Mucosa of rectum (tissue), 2 donors: ENCODE data around the gene LPIN1.

Source experiments
- H3K27ac ChIP-seq, 2 donors: one replicate each; pipeline ENCODE4 v1.7.0; 2013; ENCODE audit warnings: inconsistent platforms in 2 of 2, low read depth in 2 of 2, low read length in 2 of 2
- H3K27me3 ChIP-seq, 2 donors: one replicate each; pipeline ENCODE4 v1.7.0; 2013; ENCODE audit warnings: low read length in 2 of 2; ENCODE audit not compliant: control insufficient read depth in 2 of 2, insufficient read depth in 2 of 2
- H3K36me3 ChIP-seq, 2 donors: one replicate each; pipeline ENCODE4 v1.7.0; 2013; ENCODE audit warnings: low read length in 2 of 2; ENCODE audit not compliant: control insufficient read depth in 2 of 2, insufficient read depth in 2 of 2
- H3K4me1 ChIP-seq, 2 donors: one replicate each; pipeline ENCODE4 v1.7.0; 2013; ENCODE audit warnings: low read length in 2 of 2, mild to moderate bottlenecking in 1 of 2; ENCODE audit not compliant: control insufficient read depth in 2 of 2, insufficient read depth in 2 of 2
- H3K4me3 ChIP-seq, 2 donors: one replicate each; pipeline ENCODE4 v1.7.0; 2013; ENCODE audit warnings: low read length in 2 of 2
- H3K9ac ChIP-seq, 2 donors: one replicate each; pipeline ENCODE4 v1.7.0; 2013; ENCODE audit warnings: low read length in 2 of 2, low read depth in 1 of 2, mild to moderate bottlenecking in 1 of 2
- H3K9me3 ChIP-seq, 2 donors: one replicate each; pipeline ENCODE4 v1.7.0; 2013; ENCODE audit warnings: low read length in 2 of 2; ENCODE audit not compliant: control insufficient read depth in 2 of 2
- donor health status: healthy.
- donor health status: Normal muscosa, but diverticular disease.

The LPIN1 gene

DNA sequence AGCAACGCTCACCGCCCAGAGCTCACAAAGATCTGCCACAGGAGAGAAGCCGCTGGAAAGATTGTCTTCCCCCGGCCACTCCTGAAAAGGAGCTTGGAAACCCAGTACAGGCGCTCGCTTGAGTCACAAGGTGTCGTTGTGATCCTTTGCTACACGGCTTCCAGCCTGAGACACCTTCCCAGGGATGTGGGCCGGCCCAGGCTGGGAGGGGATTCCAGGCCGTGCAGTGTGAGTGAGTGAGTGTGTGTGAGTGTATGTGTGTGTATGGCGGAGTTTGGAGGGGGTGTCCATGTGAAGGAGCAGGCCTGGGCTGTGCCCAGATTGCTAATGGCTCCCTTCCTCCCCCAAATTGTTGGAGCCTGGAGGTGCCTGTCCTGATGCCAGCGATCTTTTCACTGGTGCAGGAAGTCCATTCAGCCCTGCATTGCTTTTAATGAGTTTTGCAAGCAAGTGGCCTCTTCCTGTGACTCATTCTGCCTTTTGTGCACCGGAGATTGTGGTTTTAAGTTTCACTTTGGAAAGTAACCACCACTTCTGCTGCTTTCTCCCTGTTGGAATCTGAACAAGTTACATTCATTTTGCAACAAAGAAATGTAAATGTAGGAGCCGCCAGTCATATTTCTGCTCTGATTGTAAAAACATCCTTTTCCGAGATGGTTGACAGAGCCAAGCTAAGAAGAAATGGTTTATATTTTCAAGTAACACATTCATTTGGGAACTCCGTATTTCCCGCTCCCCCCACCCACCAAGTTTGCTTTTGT, 83.7 kb downstream of the LPIN1 start:
- Histone ChIP-seq H3K4me1 (peaks cover 14 to 20% of the 10 kb centered on the region in 2 donors), H3K4me3 (peak overlapping the region; percentile 41 to 64), H3K9me3 (peaks cover 0 to 2% of the 10 kb centered on the region in 2 donors), H3K27me3 (no peaks in the 10 kb centered on the region), H3K9ac (peak overlapping the region; percentile 28 to 48), H3K27ac (peak overlapping the region; percentile 28 to 64), H3K36me3 (peaks cover 1 to 7% of the 10 kb centered on the region in 2 donors)

DNA sequence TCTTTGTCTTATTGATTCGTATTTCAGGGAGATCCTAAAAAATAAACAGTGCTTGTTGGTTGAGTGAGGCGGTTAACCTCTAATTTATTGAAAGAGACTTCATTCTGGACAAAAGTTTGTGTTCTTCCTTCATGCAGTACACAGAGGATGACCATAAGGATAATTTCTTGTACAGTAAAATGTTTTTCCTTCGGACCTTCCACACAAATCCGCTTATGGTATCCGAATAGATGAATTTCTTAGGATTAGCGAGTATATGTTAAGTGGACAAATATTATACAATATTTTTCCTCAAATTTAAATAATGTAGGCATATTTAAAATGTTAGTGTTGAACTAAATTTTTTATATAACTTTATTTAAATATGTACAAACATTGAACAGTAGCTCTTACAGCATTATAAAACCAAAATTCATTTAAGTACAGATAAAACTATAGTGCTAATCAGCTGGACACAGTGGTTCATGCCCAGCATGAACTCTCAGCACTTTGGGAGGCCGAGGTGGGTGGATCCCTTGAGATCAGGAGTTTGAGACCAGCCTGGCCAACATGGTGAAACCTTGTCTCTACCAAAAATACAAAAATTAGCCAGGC, 84.4 kb downstream of the LPIN1 start:
- Histone ChIP-seq H3K27ac (peak overlapping the region in 1 of 2 donors; percentile 64), H3K36me3 (peaks cover 0 to 7% of the 10 kb centered on the region in 2 donors), H3K4me3 (peak overlapping the region; percentile 40 to 64), H3K27me3 (no peaks in the 10 kb centered on the region), H3K9me3 (peaks cover 0 to 2% of the 10 kb centered on the region in 2 donors), H3K9ac (peak overlapping the region in 1 of 2 donors; percentile 28), H3K4me1 (peaks cover 14 to 20% of the 10 kb centered on the region in 2 donors)

GRCh38 chr2:11831415-11831814, 85.0 kb downstream of the LPIN1 start:
- H3K27ac ChIP-seq, result no peak overlapping the region
- no peak overlapping the region for H3K4me3 ChIP-seq
- no peak overlapping the region for H3K9ac ChIP-seq
- H3K27me3 ChIP-seq, result no peaks in the 10 kb centered on the region
- peaks cover 14 to 20% of the 10 kb centered on the region in 2 donors for H3K4me1 ChIP-seq
- peaks cover 0 to 2% of the 10 kb centered on the region in 2 donors for H3K9me3 ChIP-seq
- peaks cover 0 to 4% of the 10 kb centered on the region in 2 donors for H3K36me3 ChIP-seq

GRCh38 chr2:11832531-11832930, 86.1 kb downstream of the LPIN1 start:
- Histone ChIP-seq H3K4me1 (peaks cover 14 to 20% of the 10 kb centered on the region in 2 donors), H3K27ac (no peak overlapping the region), H3K9me3 (peaks cover 0 to 2% of the 10 kb centered on the region in 2 donors), H3K36me3 (no peaks in the 10 kb centered on the region), H3K4me3 (no peak overlapping the region), H3K9ac (no peak overlapping the region), H3K27me3 (peaks cover 0 to 1% of the 10 kb centered on the region in 2 donors)

DNA sequence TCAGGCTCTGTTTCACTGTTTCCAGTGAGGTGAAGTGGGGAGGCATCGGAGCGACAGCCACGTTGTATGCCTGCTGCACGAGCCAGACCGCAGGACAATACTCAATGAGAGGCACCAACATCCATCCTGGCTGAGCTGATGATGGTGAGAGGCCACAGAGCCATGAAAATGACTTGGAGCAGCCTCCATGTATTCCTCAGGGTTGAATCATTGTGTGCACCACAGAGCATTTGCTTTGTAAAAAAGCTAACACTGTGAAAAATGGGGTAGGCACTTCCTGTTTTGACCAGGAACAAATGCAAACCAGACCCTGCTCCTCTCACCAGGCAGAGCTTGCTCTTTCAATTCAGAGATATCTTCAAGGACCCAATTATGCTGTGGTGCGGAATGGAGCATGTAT, 87.2 kb downstream of the LPIN1 start:
- Histone ChIP-seq H3K9me3 (peaks cover 0 to 2% of the 10 kb centered on the region in 2 donors), H3K4me1 (peaks cover 14 to 20% of the 10 kb centered on the region in 2 donors), H3K36me3 (no peaks in the 10 kb centered on the region), H3K27ac (no peak overlapping the region), H3K4me3 (no peak overlapping the region), H3K27me3 (peaks cover 0 to 6% of the 10 kb centered on the region in 2 donors), H3K9ac (no peak overlapping the region)

DNA sequence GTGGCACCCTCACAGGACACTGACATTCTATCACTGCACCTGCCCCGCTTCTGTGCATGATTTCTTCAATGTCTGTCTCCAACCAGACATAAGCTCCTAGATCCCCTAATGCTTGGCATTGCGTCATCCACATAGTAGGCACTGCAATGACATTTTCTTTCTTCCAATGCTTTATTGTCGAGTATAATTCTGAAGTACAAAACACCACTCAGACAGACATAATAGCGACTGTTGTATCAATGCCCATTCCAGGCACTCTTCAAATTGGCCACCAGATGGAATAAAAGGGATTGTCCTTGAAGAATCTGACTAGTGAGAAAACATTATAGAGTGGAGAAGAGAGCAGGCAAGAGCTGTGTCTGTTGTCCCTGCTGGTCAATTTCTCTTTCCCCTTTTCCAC, 89.0 kb downstream of the LPIN1 start:
- peaks cover 0 to 6% of the 10 kb centered on the region in 2 donors for H3K27me3 ChIP-seq
- H3K9ac ChIP-seq, result no peak overlapping the region
- H3K4me1 ChIP-seq, result peaks cover 0 to 4% of the 10 kb centered on the region in 2 donors
- no peaks in the 10 kb centered on the region for H3K36me3 ChIP-seq
- H3K4me3 ChIP-seq, result no peak overlapping the region
- H3K27ac ChIP-seq, result no peak overlapping the region
- peaks cover 0 to 2% of the 10 kb centered on the region in 2 donors for H3K9me3 ChIP-seq

GRCh38 chr2:11836647-11837219, 90.3 kb downstream of the LPIN1 start:
- no peaks in the 10 kb centered on the region for H3K36me3 ChIP-seq
- no peak overlapping the region for H3K4me3 ChIP-seq
- H3K27ac ChIP-seq, result no peak overlapping the region
- H3K4me1 ChIP-seq, result no peaks in the 10 kb centered on the region
- no peak overlapping the region for H3K9ac ChIP-seq
- H3K9me3 ChIP-seq, result peaks cover 0 to 2% of the 10 kb centered on the region in 2 donors
- peaks cover 0 to 6% of the 10 kb centered on the region in 2 donors for H3K27me3 ChIP-seq

- H3K9ac ChIP-seq, result no peak overlapping the region
- H3K27me3 ChIP-seq, result peaks cover 0 to 6% of the 10 kb centered on the region in 2 donors
- H3K27ac ChIP-seq, result no peak overlapping the region
- H3K4me3 ChIP-seq, result no peak overlapping the region
- no peaks in the 10 kb centered on the region for H3K4me1 ChIP-seq
- H3K36me3 ChIP-seq, result no peaks in the 10 kb centered on the region
- peaks cover 0 to 2% of the 10 kb centered on the region in 2 donors for H3K9me3 ChIP-seq
Observed at GRCh38 chr2:11837875-11838734, 91.7 kb downstream of the LPIN1 start.

DNA sequence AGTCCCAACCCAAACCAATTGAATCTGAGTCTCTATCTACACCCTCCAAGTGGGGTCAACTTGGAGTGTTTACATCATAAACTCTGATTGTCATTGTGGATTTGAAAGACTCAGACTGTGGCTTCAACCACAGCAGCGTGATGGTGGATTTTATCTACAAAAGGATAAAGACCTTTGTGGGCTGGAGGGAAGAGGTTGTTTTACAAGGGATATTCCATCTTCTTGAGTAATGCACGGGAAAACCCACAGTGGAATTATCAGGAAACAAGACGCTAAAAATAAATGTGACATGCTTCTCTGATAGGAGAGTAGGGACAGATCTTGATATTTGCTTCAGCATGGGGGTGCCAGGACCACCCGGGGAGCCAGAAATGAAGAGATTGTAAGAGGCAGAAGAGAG, 93.5 kb downstream of the LPIN1 start:
- Histone ChIP-seq H3K9ac (no peak overlapping the region), H3K4me3 (no peak overlapping the region), H3K9me3 (no peaks in the 10 kb centered on the region), H3K27me3 (peaks cover 0 to 6% of the 10 kb centered on the region in 2 donors), H3K27ac (no peak overlapping the region), H3K36me3 (no peaks in the 10 kb centered on the region), H3K4me1 (no peaks in the 10 kb centered on the region)
